H9 (cell line): Measurements from ENCODE around the gene CHURC1. TPM values are rescaled to one million over a fixed set of nuclear protein-coding genes. Genes with fewer than 3 reads are reported as not detected.

Experiments used
- DNase-seq: peaks from one replicate; pipeline ENCODE4 v3.0.0-alpha.2; 2017
- H2AFZ ChIP-seq: one replicate; pipeline ENCODE4 v1.6.1; 2013; ENCODE audit warnings: mild to moderate bottlenecking, low read length, control low read depth, moderate library complexity
- H2AK5ac ChIP-seq: 2 replicates; pipeline ENCODE4 v1.6.1; 2013; ENCODE audit warnings: low read length, control low read depth, mixed read lengths; ENCODE audit not compliant: insufficient read length
- H2BK120ac ChIP-seq: one replicate; pipeline ENCODE4 v1.6.1; 2013; ENCODE audit warnings: low read depth, mild to moderate bottlenecking, low read length, control low read depth, inconsistent platforms; ENCODE audit not compliant: poor library complexity, severe bottlenecking
- H2BK12ac ChIP-seq: 2 replicates; pipeline ENCODE4 v1.6.1; 2013; ENCODE audit warnings: low read length, control low read depth, mixed read lengths, low read depth; ENCODE audit not compliant: insufficient read length
- H2BK15ac ChIP-seq: 2 replicates; pipeline ENCODE4 v1.6.1; 2013; ENCODE audit warnings: low read depth, low read length, control low read depth
- H2BK20ac ChIP-seq: one replicate; pipeline ENCODE4 v1.6.1; 2013; ENCODE audit warnings: low read depth, mild to moderate bottlenecking, low read length, control low read depth, inconsistent platforms; ENCODE audit not compliant: poor library complexity, severe bottlenecking
- H2BK5ac ChIP-seq: 2 replicates; pipeline ENCODE4 v1.6.1; 2013; ENCODE audit warnings: low read length, control low read depth, mixed read lengths; ENCODE audit not compliant: insufficient read length
- H3K14ac ChIP-seq: 2 replicates; pipeline ENCODE4 v1.6.1; 2013; ENCODE audit warnings: low read length, control low read depth; ENCODE audit not compliant: insufficient read depth
- H3K18ac ChIP-seq: 2 replicates; pipeline ENCODE4 v1.6.1; 2013; ENCODE audit warnings: low read depth, mild to moderate bottlenecking, mixed read lengths, low read length, control low read depth; ENCODE audit not compliant: insufficient read length
- H3K23ac ChIP-seq: 2 replicates; pipeline ENCODE4 v1.6.1; 2013; ENCODE audit warnings: low read length, control low read depth, mixed read lengths, low read depth; ENCODE audit not compliant: insufficient read length
- H3K23me2 ChIP-seq: 2 replicates; pipeline ENCODE4 v1.6.1; 2013; ENCODE audit warnings: low read depth, mild to moderate bottlenecking, mixed read lengths, low read length, control low read depth; ENCODE audit not compliant: insufficient read length, poor library complexity, severe bottlenecking
- H3K27ac ChIP-seq: 2 replicates; pipeline ENCODE4 v1.5.1; 2013; ENCODE audit warnings: low read length, control low read depth, mixed read lengths, low read depth; ENCODE audit not compliant: insufficient read length
- H3K27me3 ChIP-seq: 2 replicates; pipeline ENCODE4 v1.6.1; 2013; ENCODE audit warnings: low read length, control low read depth, inconsistent platforms; ENCODE audit not compliant: insufficient read depth
- H3K4ac ChIP-seq: 2 replicates; pipeline ENCODE4 v1.6.1; 2013; ENCODE audit warnings: low read depth, mild to moderate bottlenecking, control low read depth, inconsistent platforms, low read length, moderate library complexity
- H3K4me1 ChIP-seq: 2 replicates; pipeline ENCODE4 v1.6.1; 2013; ENCODE audit warnings: low read length, control low read depth, inconsistent platforms; ENCODE audit not compliant: insufficient read depth
- H3K4me2 ChIP-seq: 2 replicates; pipeline ENCODE4 v1.6.1; 2013; ENCODE audit warnings: low read length, control low read depth, mixed read lengths; ENCODE audit not compliant: insufficient read length, insufficient read depth
- H3K56ac ChIP-seq: 2 replicates; pipeline ENCODE4 v1.6.1; 2013; ENCODE audit warnings: low read depth, mild to moderate bottlenecking, mixed read lengths, low read length, control low read depth; ENCODE audit not compliant: insufficient read length
- H3K79me1 ChIP-seq: 2 replicates; pipeline ENCODE4 v1.6.1; 2013; ENCODE audit warnings: low read depth, mild to moderate bottlenecking, moderate library complexity, low read length, control low read depth, inconsistent platforms; ENCODE audit not compliant: insufficient read depth, poor library complexity, severe bottlenecking
- H3K79me2 ChIP-seq: 2 replicates; pipeline ENCODE4 v1.6.1; 2013; ENCODE audit warnings: low read length, control low read depth, inconsistent platforms; ENCODE audit not compliant: insufficient read depth
- H3K9ac ChIP-seq: 2 replicates; pipeline ENCODE4 v1.6.1; 2013; ENCODE audit warnings: low read length, control low read depth, mixed read lengths; ENCODE audit not compliant: insufficient read length; ENCODE audit errors: extremely low read depth
- H3K9me3 ChIP-seq: one replicate; pipeline ENCODE4 v1.6.1; 2013; ENCODE audit warnings: low read depth, low read length, inconsistent platforms; ENCODE audit not compliant: control insufficient read depth
- H3T11ph ChIP-seq: one replicate; pipeline ENCODE4 v1.6.1; 2013; ENCODE audit warnings: mild to moderate bottlenecking, low read length, control low read depth, inconsistent platforms
- H4K20me1 ChIP-seq: one replicate; pipeline ENCODE4 v1.6.1; 2013; ENCODE audit not compliant: control insufficient read depth, insufficient read length, insufficient read depth
- H4K5ac ChIP-seq: 2 replicates; pipeline ENCODE4 v1.6.1; 2013; ENCODE audit warnings: low read depth, mild to moderate bottlenecking, mixed read lengths, low read length, control low read depth; ENCODE audit not compliant: insufficient read length
- H4K8ac ChIP-seq: replicated peaks from 2 replicates; pipeline ENCODE4 v1.6.1; 2013; ENCODE audit warnings: low read length, control low read depth, mixed read lengths, low read depth; ENCODE audit not compliant: insufficient read length
- H4K91ac ChIP-seq: 2 replicates; pipeline ENCODE4 v1.6.1; 2013; ENCODE audit warnings: low read depth, mild to moderate bottlenecking, moderate library complexity, mixed read lengths, low read length, control low read depth; ENCODE audit not compliant: insufficient read length
- H3K27ac Mint-ChIP-seq, 3 experiments: 2 replicates in 2 of 3; 3 replicates in 1 of 3; pipeline ENCODE4 v1.8.0; 2020 to 2021; ENCODE audit warnings: mixed read lengths in 3 of 3, mild to moderate bottlenecking in 1 of 3, moderate library complexity in 1 of 3
- H3K27me3 Mint-ChIP-seq: 2 replicates; pipeline ENCODE4 v1.8.0; 2021; ENCODE audit warnings: low read depth, mild to moderate bottlenecking, moderate library complexity, mixed read lengths
- H3K36me3 Mint-ChIP-seq, 3 experiments: 2 replicates in 2 of 3; 3 replicates in 1 of 3; pipeline ENCODE4 v1.8.0; 2020 to 2021; ENCODE audit warnings: low read depth in 3 of 3, mixed read lengths in 3 of 3; ENCODE audit not compliant: insufficient read depth in 1 of 3
- H3K4me1 Mint-ChIP-seq, 2 experiments: 2 replicates each; pipeline ENCODE4 v1.8.0; 2020; ENCODE audit warnings: mixed read lengths in 2 of 2
- H3K4me3 Mint-ChIP-seq, 2 experiments: 2 replicates in 1 of 2; 3 replicates in 1 of 2; pipeline ENCODE4 v1.8.0; 2020 to 2021; ENCODE audit warnings: mild to moderate bottlenecking in 2 of 2, mixed read lengths in 2 of 2, moderate library complexity in 1 of 2
- H3K9me3 Mint-ChIP-seq, 2 experiments: 2 replicates in 1 of 2; 3 replicates in 1 of 2; pipeline ENCODE4 v1.8.0; 2020; ENCODE audit warnings: mild to moderate bottlenecking in 2 of 2, mixed read lengths in 2 of 2, moderate library complexity in 1 of 2
- WGBS: extraction: QIAGEN DNeasy Blood & Tissue Kit; methylation state at CpG from one replicate; pipeline ENCODE4 v1.1.7; 2013; ENCODE audit warnings: missing lambda C conversion rate, low lambda C conversion rate, mixed read lengths; ENCODE audit not compliant: insufficient read length; ENCODE audit errors: extremely low coverage; 5-methylcytosine and 5-hydroxymethylcytosine counted together
- total RNA-seq: library from RNA; stranded (reverse); gene quantifications from 2 replicates; pipeline ENCODE4 v1.2.1, GENCODE V29; 2021
- TF ChIP-seq, protein P1 (sequence below): fragments of 200-600 bp; sonication (generic); conservative IDR thresholded peaks from 3 replicates; pipeline ENCODE4 v1.8.0; 2021; ENCODE audit warnings: antibody characterized with exemption, mild to moderate bottlenecking

Gene CHURC1
- total RNA-seq, 1 experiment from 2014 or later, result 58.7 TPM

- Mint-ChIP-seq H3K4me1 (no peaks in the 10 kb centered on the region), H3K27ac (no peak overlapping the region), H3K27me3 (no peaks in the 10 kb centered on the region), H3K36me3 (peaks cover 6 to 28% (median 22%) of the 10 kb centered on the region in 3 experiments; a peak in 5 of 7 replicates), H3K9me3 (no peaks in the 10 kb centered on the region), H3K4me3 (no peak overlapping the region)
- TF ChIP-seq, protein P1, sequence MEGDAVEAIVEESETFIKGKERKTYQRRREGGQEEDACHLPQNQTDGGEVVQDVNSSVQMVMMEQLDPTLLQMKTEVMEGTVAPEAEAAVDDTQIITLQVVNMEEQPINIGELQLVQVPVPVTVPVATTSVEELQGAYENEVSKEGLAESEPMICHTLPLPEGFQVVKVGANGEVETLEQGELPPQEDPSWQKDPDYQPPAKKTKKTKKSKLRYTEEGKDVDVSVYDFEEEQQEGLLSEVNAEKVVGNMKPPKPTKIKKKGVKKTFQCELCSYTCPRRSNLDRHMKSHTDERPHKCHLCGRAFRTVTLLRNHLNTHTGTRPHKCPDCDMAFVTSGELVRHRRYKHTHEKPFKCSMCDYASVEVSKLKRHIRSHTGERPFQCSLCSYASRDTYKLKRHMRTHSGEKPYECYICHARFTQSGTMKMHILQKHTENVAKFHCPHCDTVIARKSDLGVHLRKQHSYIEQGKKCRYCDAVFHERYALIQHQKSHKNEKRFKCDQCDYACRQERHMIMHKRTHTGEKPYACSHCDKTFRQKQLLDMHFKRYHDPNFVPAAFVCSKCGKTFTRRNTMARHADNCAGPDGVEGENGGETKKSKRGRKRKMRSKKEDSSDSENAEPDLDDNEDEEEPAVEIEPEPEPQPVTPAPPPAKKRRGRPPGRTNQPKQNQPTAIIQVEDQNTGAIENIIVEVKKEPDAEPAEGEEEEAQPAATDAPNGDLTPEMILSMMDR, result no peak
- H2BK5ac ChIP-seq, result no peak overlapping the region
- H3K79me2 ChIP-seq, result no peaks in the 10 kb centered on the region
- H4K8ac ChIP-seq, result no peak overlapping the region
- H2BK120ac ChIP-seq, result no peak overlapping the region
- no peaks in the 10 kb centered on the region for H4K20me1 ChIP-seq
- no peak overlapping the region for H3K14ac ChIP-seq
- no peak overlapping the region for H2BK15ac ChIP-seq
- H2AK5ac ChIP-seq, result no peak overlapping the region
- no peaks in the 10 kb centered on the region for H3K23me2 ChIP-seq
- H2AFZ ChIP-seq, result no peak overlapping the region
- no peak overlapping the region for H3K27ac ChIP-seq
- H3T11ph ChIP-seq, result no peak overlapping the region
- H3K4me2 ChIP-seq, result no peak overlapping the region
- H3K27me3 ChIP-seq, result no peaks in the 10 kb centered on the region
- H3K9me3 ChIP-seq, result no peaks in the 10 kb centered on the region
- no peak overlapping the region for H2BK12ac ChIP-seq
- no peaks in the 10 kb centered on the region for H3K4me1 ChIP-seq
- no peak overlapping the region for H3K56ac ChIP-seq
- H3K23ac ChIP-seq, result no peak overlapping the region
- no peaks in the 10 kb centered on the region for H3K79me1 ChIP-seq
- H3K4ac ChIP-seq, result no peak overlapping the region
- H4K5ac ChIP-seq, result no peak overlapping the region
- no peak overlapping the region for H3K9ac ChIP-seq
- no peak for DNase-seq
- H4K91ac ChIP-seq, result no peak overlapping the region
- no peak overlapping the region for H3K18ac ChIP-seq
- no CpG with 5 or more reads among the region's 3 CpGs for WGBS
- H2BK20ac ChIP-seq, result no peak overlapping the region
These were observed 12.8 kb downstream of the CHURC1 start for GRCh38 chr14:64927031-64927430.
